K562 (cell line): Measurements from ENCODE around the gene BMP2.

ENCODE experiments used
- E2F6 ChIP-seq, 2 experiments: IDR thresholded peaks; 2 replicates each; pipeline ENCODE4 v1.6.1; 2011; ENCODE audit warnings: borderline replicate concordance in 1 of 2, control low read depth in 1 of 2, low read depth in 1 of 2, low read length in 1 of 2, mild to moderate bottlenecking in 1 of 2, mixed read lengths in 1 of 2, moderate library complexity in 1 of 2; ENCODE audit not compliant: insufficient read depth in 1 of 2, insufficient read length in 1 of 2, poor library complexity in 1 of 2, severe bottlenecking in 1 of 2; ENCODE audit errors: extremely low read depth in 1 of 2
- ERF ChIP-seq: fragments of 450-650 bp; formaldehyde crosslinking; IDR thresholded peaks from 2 replicates; pipeline ENCODE4 v1.4.0; 2020; ENCODE audit warnings: mild to moderate bottlenecking, mixed read lengths
- ETS1 ChIP-seq: conservative IDR thresholded peaks from 2 replicates; pipeline ENCODE4 v1.6.1; 2011; ENCODE audit warnings: low read depth, mild to moderate bottlenecking, low read length; ENCODE audit not compliant: control insufficient read depth
- GTF2F1 ChIP-seq: IDR thresholded peaks from 2 replicates; pipeline ENCODE4 v1.6.1; 2011; ENCODE audit warnings: low read depth, low read length, improper control_type of control experiment
- HDGF ChIP-seq: fragments of 450-650 bp; IDR thresholded peaks from 2 replicates; pipeline ENCODE4 v1.6.1; 2016
- JUN ChIP-seq, 2 experiments: sonication (generic) in 1 of 2; formaldehyde crosslinking in 1 of 2; IDR thresholded peaks; 2 replicates each; pipeline versions ENCODE4 v1.6.1 to v1.8.0; 2012 to 2022; ENCODE audit warnings: borderline replicate concordance in 2 of 2, mild to moderate bottlenecking in 2 of 2, improper control_type of control experiment in 1 of 2, low read depth in 1 of 2, low read length in 1 of 2, missing genetic modification reagents in 1 of 2
- OTX1 ChIP-seq: fragments of 450-650 bp; formaldehyde crosslinking; IDR thresholded peaks from 2 replicates; pipeline ENCODE4 v1.4.0; 2022; ENCODE audit warnings: mild to moderate bottlenecking
- SAFB ChIP-seq: fragments of 200-400 bp; formaldehyde crosslinking; IDR thresholded peaks from 2 replicates; pipeline ENCODE4 v1.6.1; 2017; ENCODE audit warnings: low read depth, low read length, borderline replicate concordance
- SMAD3 ChIP-seq: fragments of 450-650 bp; formaldehyde crosslinking; conservative IDR thresholded peaks from 2 replicates; pipeline ENCODE4 v1.4.0; 2020; ENCODE audit warnings: mild to moderate bottlenecking
- SP1 ChIP-seq: sonication (generic); formaldehyde crosslinking; IDR thresholded peaks from 2 replicates; pipeline ENCODE4 v1.8.1; 2022; ENCODE audit warnings: mild to moderate bottlenecking, missing genetic modification reagents
- UBTF ChIP-seq, 2 experiments: IDR thresholded peaks; 2 replicates each; pipeline ENCODE4 v1.6.1; 2012; ENCODE audit warnings: improper control_type of control experiment in 2 of 2, low read depth in 2 of 2, low read length in 2 of 2, borderline replicate concordance in 1 of 2
- XRCC5 ChIP-seq: fragments of 200-400 bp; formaldehyde crosslinking; IDR thresholded peaks from 2 replicates; pipeline ENCODE4 v1.6.1; 2017; ENCODE audit warnings: low read depth, mild to moderate bottlenecking, low read length
- TF ChIP-seq, protein P1 (sequence below): sonication (generic); formaldehyde crosslinking; IDR thresholded peaks from 2 replicates; pipeline ENCODE4 v1.8.0; 2023; ENCODE audit warnings: mild to moderate bottlenecking, missing genetic modification reagents
- TF ChIP-seq, protein P2 (sequence below), 3 experiments: IDR thresholded peaks in 2 of 3; conservative IDR thresholded peaks in 1 of 3; 2 replicates each; pipeline ENCODE4 v1.5.1; 2011 to 2012; ENCODE audit warnings: low read length in 3 of 3, mild to moderate bottlenecking in 3 of 3, control low read depth in 2 of 3, improper control_type of control experiment in 1 of 3, inconsistent platforms in 1 of 3, low read depth in 1 of 3, mixed read lengths in 1 of 3, moderate library complexity in 1 of 3; ENCODE audit not compliant: insufficient read depth in 2 of 3

GRCh38 chr20:6767536-6768227 is at the start of gene BMP2:
- TF ChIP-seq, protein P1, sequence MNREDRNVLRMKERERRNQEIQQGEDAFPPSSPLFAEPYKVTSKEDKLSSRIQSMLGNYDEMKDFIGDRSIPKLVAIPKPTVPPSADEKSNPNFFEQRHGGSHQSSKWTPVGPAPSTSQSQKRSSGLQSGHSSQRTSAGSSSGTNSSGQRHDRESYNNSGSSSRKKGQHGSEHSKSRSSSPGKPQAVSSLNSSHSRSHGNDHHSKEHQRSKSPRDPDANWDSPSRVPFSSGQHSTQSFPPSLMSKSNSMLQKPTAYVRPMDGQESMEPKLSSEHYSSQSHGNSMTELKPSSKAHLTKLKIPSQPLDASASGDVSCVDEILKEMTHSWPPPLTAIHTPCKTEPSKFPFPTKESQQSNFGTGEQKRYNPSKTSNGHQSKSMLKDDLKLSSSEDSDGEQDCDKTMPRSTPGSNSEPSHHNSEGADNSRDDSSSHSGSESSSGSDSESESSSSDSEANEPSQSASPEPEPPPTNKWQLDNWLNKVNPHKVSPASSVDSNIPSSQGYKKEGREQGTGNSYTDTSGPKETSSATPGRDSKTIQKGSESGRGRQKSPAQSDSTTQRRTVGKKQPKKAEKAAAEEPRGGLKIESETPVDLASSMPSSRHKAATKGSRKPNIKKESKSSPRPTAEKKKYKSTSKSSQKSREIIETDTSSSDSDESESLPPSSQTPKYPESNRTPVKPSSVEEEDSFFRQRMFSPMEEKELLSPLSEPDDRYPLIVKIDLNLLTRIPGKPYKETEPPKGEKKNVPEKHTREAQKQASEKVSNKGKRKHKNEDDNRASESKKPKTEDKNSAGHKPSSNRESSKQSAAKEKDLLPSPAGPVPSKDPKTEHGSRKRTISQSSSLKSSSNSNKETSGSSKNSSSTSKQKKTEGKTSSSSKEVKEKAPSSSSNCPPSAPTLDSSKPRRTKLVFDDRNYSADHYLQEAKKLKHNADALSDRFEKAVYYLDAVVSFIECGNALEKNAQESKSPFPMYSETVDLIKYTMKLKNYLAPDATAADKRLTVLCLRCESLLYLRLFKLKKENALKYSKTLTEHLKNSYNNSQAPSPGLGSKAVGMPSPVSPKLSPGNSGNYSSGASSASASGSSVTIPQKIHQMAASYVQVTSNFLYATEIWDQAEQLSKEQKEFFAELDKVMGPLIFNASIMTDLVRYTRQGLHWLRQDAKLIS: no peak
- no peak for TF ChIP-seq E2F6 (IDR thresholded peaks at IDR 0.05; ENCODE audit: borderline replicate concordance in 1 of 2, extremely low read depth in 1 of 2, insufficient read depth in 1 of 2, insufficient read length in 1 of 2, low read depth in 1 of 2, low read length in 1 of 2, poor library complexity in 1 of 2, severe bottlenecking in 1 of 2)
- no peak for TF ChIP-seq UBTF (IDR thresholded peaks at IDR 0.05; ENCODE audit: borderline replicate concordance in 1 of 2, low read depth in 2 of 2, low read length in 2 of 2)
- no peak for TF ChIP-seq SP1
- no peak for TF ChIP-seq ERF (CRISPR knock-in tag)
- TF ChIP-seq, protein P2, sequence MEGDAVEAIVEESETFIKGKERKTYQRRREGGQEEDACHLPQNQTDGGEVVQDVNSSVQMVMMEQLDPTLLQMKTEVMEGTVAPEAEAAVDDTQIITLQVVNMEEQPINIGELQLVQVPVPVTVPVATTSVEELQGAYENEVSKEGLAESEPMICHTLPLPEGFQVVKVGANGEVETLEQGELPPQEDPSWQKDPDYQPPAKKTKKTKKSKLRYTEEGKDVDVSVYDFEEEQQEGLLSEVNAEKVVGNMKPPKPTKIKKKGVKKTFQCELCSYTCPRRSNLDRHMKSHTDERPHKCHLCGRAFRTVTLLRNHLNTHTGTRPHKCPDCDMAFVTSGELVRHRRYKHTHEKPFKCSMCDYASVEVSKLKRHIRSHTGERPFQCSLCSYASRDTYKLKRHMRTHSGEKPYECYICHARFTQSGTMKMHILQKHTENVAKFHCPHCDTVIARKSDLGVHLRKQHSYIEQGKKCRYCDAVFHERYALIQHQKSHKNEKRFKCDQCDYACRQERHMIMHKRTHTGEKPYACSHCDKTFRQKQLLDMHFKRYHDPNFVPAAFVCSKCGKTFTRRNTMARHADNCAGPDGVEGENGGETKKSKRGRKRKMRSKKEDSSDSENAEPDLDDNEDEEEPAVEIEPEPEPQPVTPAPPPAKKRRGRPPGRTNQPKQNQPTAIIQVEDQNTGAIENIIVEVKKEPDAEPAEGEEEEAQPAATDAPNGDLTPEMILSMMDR (IDR thresholded peaks at IDR 0.05 in 2 of 3, conservative IDR thresholded peaks at IDR 0.05 in 1 of 3; ENCODE audit: insufficient read depth in 2 of 3, low read depth in 1 of 3, low read length in 3 of 3): no peak
- no peak for TF ChIP-seq HDGF
- no peak for TF ChIP-seq XRCC5
- TF ChIP-seq ETS1: no peak
- no peak for TF ChIP-seq GTF2F1
- TF ChIP-seq JUN (IDR thresholded peaks at IDR 0.05; ENCODE audit: borderline replicate concordance, low read depth, low read length): no peak
- TF ChIP-seq JUN (CRISPR knock-in tag; IDR thresholded peaks at IDR 0.05; ENCODE audit: borderline replicate concordance): no peak
- no peak for TF ChIP-seq OTX1
- no peak for TF ChIP-seq SAFB
- no peak for TF ChIP-seq SMAD3 (CRISPR knock-in tag)
